Metanephros (tissue), 2 donors: Measurements from ENCODE around the gene ZNF592. TPM values are rescaled to one million over a fixed set of nuclear protein-coding genes. Genes with fewer than 3 reads are reported as not detected.

Source experiments
- small RNA-seq: library from RNA; depleted of rRNA; stranded (forward); fragments of <200 nt; gene quantifications from one replicate; pipeline ENCODE3, GENCODE V24; 2014; ENCODE audit warnings: low replicate concordance
- total RNA-seq: library from RNA; depleted of rRNA; stranded (reverse); fragments of >200 nt; gene quantifications from one replicate; pipeline ENCODE4 v1.2.3, GENCODE V29; 2014

Gene ZNF592, protein sequence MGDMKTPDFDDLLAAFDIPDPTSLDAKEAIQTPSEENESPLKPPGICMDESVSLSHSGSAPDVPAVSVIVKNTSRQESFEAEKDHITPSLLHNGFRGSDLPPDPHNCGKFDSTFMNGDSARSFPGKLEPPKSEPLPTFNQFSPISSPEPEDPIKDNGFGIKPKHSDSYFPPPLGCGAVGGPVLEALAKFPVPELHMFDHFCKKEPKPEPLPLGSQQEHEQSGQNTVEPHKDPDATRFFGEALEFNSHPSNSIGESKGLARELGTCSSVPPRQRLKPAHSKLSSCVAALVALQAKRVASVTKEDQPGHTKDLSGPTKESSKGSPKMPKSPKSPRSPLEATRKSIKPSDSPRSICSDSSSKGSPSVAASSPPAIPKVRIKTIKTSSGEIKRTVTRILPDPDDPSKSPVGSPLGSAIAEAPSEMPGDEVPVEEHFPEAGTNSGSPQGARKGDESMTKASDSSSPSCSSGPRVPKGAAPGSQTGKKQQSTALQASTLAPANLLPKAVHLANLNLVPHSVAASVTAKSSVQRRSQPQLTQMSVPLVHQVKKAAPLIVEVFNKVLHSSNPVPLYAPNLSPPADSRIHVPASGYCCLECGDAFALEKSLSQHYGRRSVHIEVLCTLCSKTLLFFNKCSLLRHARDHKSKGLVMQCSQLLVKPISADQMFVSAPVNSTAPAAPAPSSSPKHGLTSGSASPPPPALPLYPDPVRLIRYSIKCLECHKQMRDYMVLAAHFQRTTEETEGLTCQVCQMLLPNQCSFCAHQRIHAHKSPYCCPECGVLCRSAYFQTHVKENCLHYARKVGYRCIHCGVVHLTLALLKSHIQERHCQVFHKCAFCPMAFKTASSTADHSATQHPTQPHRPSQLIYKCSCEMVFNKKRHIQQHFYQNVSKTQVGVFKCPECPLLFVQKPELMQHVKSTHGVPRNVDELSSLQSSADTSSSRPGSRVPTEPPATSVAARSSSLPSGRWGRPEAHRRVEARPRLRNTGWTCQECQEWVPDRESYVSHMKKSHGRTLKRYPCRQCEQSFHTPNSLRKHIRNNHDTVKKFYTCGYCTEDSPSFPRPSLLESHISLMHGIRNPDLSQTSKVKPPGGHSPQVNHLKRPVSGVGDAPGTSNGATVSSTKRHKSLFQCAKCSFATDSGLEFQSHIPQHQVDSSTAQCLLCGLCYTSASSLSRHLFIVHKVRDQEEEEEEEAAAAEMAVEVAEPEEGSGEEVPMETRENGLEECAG (N-terminal part only)
- total RNA-seq = 20.6 TPM

DNA sequence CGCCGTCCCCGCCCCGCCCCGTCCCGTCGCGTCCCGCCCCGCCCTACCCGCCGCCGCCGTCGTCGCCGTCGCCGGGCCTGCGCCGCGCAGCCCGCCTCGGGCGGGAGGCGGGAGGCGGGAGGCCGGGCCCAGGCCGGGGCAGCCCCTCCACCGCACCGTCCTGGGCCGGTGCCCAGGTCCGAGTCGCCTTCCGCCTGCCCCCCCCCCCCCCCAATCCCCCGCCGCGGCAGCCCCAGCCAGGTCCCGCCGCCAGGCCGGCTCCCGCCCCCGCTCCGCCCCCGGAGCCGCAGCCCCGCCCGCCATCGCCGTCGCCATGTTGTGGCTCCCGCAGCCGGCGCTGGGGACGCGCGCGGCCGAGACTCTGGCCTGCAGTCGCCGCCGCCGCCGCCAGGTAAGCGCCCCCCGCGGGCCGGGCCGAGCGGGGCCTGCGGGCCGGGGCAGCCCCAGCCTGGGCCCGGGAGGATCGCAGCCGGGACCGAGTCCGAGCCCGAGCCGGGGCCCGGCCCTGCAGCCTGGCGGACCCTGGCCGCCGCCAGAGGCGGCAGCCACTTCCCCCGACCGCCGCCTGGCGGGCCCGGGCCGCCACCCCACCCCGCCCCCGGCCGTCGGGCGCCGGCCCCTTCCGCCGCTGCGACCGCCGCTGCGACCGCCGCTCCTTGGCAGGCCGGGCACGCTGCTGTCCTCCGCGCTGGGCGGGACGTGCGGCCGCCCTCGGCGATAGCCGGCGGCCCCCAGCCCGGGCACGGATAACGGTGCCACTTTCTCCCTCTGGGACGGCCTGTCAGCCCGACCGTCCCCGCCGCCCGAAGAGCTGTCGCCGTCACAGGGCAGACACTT is at the start of gene ZNF592:
TSS of gene ZNF592 (plus strand) at position 319 of the 837 bp plus-strand sequence. CDS start 34,084 bp downstream, outside the sequence.

DNA sequence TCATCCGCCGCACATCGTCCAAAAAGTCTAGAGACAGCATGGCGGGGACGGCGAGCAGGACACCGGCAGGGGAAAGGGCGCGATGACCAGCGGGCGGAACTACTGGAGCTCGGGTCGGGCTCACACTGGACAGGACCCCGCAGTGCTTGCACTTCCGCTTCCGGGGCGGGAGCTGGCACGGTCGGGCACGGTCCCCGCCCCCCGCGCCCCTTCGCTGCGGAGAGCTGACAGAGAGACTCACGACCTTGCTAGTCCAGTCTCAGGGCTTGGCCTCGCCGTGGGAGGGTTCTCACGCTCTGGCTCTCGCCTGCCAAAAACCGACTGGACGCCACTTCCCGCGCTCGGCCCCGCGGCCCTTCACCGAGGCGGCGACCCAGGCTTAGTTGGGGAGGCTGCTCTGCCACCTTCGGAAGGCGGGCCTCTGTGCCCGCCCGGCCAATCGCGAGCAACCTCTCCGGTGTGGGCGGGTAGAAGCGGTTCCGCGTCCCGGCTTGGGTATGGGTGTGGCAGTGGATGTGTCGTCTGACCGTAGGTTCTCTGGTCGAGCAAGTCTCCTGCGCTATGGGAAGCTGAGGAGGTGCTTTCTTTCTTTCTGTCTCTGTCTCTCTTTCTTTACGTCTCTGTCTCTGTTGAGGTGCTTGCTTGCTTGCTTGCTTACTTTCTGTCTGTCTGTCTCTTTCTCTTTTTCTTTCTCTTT is 32.2 kb upstream of the ZNF592 start, which contains the start of gene SEC11A:
TSS of gene SEC11A (minus strand) at position 104 of the 697 bp plus-strand sequence. CDS start at position 40, 64 bp downstream.

DNA sequence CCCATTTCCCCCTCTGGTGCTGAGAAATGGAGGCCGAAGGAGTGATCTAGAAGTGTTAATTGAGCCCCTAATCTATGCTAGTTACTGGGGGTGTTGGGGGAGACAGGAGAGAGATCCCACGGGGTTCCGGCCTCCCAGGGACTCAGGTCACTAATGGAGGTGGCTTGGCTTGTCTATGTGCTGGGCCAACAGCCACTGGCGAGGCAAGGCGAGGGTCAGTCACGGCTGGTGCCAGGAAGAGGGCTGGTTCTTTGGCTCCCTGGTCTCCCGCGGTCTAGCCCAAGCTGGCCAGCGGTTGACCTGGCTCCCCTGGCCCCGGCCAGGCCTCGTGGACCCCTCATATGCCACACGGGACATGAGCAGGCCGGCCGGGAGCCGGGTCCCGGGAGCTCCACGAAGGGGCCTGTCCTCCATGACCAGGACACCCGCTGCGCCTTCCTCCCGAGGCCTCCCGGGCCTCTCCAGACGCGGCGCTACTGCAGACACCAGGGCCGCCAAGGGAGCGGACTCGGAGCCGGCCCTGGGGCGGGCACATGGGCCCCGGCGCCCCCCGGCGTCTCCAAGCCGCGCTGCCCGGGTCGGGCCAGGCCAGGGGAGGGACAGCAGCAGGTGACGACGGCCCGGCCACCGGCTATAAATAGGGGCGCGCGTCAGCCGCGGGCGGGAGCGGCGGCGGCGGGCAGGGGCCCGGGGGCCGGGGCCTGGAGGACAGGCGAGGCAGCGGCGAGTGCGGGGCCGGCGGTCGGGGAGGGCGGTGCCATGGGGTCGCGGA is 68.5 kb downstream of the ZNF592 start, which contains the start of gene ALPK3:
TSS of gene ALPK3 (plus strand) at position 663 of the 772 bp plus-strand sequence. CDS start at position 760, 97 bp downstream.

Small RNAs within 50 kb of the gene (small RNA-seq; reads per million reads assigned to genes)
- gene RF00402 = not detected

Other genes starting within 250 kb of the ZNF592 start
- gene ZSCAN2, start 147.6 kb upstream of the ZNF592 start, total RNA-seq = 33.2 TPM
- 38.4 TPM for gene WDR73, start 94.3 kb upstream of the ZNF592 start, total RNA-seq
- gene NMB, start 90.4 kb upstream of the ZNF592 start, total RNA-seq = 5.8 TPM
- 159 TPM for gene SEC11A, start 32.5 kb upstream of the ZNF592 start, total RNA-seq
- gene ALPK3, start 68.8 kb downstream of the ZNF592 start, total RNA-seq = 20.2 TPM
- 6.6 TPM for gene SLC28A1, start 136.1 kb downstream of the ZNF592 start, total RNA-seq
- 73.9 TPM for gene PDE8A, start 233.3 kb downstream of the ZNF592 start, total RNA-seq